HUES48 (cell line): ENCODE results near the gene AHDC1.

Source experiments
- H3K27ac ChIP-seq: one replicate; pipeline ENCODE4 v1.7.0; 2013; ENCODE audit warnings: low read depth, low read length, inconsistent platforms
- H3K27me3 ChIP-seq: 2 replicates; pipeline ENCODE4 v1.6.1; 2013; ENCODE audit warnings: mild to moderate bottlenecking, low read length; ENCODE audit not compliant: control insufficient read depth, insufficient read depth
- H3K36me3 ChIP-seq: 2 replicates; pipeline ENCODE4 v1.6.1; 2013; ENCODE audit warnings: low read length; ENCODE audit not compliant: control insufficient read depth, insufficient read depth
- H3K4me1 ChIP-seq: 2 replicates; pipeline ENCODE4 v1.6.1; 2013; ENCODE audit warnings: mild to moderate bottlenecking, low read length; ENCODE audit not compliant: control insufficient read depth, insufficient read depth
- H3K4me3 ChIP-seq: 2 replicates; pipeline ENCODE4 v1.5.1; 2013; ENCODE audit warnings: mild to moderate bottlenecking, low read depth, low read length
- H3K9ac ChIP-seq: 2 replicates; pipeline ENCODE4 v1.6.1; 2013; ENCODE audit warnings: mild to moderate bottlenecking, low read depth, low read length, moderate library complexity
- H3K9me3 ChIP-seq: 2 replicates; pipeline ENCODE4 v1.6.1; 2013; ENCODE audit warnings: low read length; ENCODE audit not compliant: control insufficient read depth, insufficient read depth

Gene AHDC1

DNA sequence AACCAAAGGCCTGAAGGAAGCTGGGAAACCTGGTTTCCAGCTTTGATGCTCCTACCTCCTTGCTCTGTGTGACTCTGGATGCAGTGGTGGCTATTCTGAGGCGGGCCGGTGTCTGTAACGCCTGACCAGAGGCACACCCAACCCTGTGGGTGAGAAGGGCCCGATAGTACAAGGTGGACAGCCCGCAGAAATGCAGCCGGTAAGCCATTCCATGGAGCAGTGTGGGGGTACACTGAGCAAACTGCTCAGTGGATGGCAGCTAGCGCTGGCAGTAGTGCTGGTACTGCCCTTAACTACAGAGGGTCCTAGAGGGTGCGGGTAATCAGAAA is 36.0 kb downstream of the AHDC1 start:
- peak overlapping the region; percentile 2 for H3K27ac ChIP-seq
- no peaks in the 10 kb centered on the region for H3K27me3 ChIP-seq
- no peaks in the 10 kb centered on the region for H3K9me3 ChIP-seq
- H3K4me3 ChIP-seq, result peak overlapping the region; percentile 27
- H3K36me3 ChIP-seq, result no peaks in the 10 kb centered on the region
- peaks cover 71% of the 10 kb centered on the region for H3K4me1 ChIP-seq
- no peak overlapping the region for H3K9ac ChIP-seq

DNA sequence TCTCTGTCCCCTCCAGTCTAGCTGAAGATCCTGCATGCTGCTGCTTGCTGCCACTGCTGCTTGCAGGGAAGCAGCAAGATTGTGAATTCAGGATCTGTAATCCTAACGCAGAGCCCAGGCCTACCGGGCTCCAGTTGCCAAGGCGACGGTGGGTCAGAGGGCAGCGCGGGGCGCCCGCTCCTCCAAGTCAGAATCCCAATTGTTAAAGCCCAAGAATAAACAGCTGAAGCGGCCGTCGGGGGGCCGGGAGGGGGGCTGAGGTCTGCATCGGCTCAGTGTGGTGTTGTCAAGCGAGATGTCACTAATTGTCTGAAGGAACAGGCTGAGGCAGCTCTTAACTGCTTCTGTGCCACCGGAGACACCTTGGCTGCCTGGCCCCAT is 36.8 kb downstream of the AHDC1 start:
- peaks cover 70% of the 10 kb centered on the region for H3K4me1 ChIP-seq
- no peaks in the 10 kb centered on the region for H3K36me3 ChIP-seq
- no peaks in the 10 kb centered on the region for H3K27me3 ChIP-seq
- H3K4me3 ChIP-seq, result no peak overlapping the region
- H3K9me3 ChIP-seq, result no peaks in the 10 kb centered on the region
- H3K27ac ChIP-seq, result peak overlapping the region; percentile 42
- H3K9ac ChIP-seq, result no peak overlapping the region

DNA sequence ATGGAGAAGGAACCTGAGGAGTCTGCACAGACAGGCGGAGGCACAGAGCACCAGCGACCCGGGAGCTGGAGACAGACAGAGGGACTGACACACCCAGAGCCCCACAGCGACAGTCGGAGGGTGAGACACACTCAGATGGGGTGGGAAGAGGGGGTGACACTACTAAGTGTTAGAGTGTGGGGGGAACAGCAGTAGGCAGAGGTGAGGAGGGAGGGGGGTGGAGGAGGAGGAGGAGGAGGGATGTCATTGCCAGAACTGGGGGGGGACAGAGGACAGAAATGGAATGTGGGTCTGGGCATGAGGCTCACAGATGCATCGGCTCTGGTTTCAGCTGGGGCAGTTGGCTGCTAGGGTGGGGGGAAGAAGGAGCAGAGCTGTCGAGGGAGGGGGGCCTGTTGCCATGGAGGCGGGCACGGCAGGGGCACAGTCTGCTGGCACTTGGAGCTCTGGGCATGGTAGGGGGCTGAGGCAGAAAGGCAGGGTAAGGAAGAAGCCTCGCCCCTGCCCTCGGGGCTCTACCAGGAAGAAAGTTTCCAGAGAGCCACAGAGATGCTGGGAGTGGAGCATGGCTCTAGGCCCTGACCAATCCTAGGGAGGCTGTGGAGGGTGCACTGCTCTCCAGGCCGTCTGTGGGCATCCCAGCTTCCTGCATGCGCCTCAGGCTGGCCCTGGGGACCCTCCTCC is 37.3 kb downstream of the AHDC1 start:
- Histone ChIP-seq H3K9me3 (no peaks in the 10 kb centered on the region), H3K4me1 (peaks cover 70% of the 10 kb centered on the region), H3K27ac (peak overlapping the region; percentile 42), H3K36me3 (no peaks in the 10 kb centered on the region), H3K9ac (no peak overlapping the region), H3K27me3 (no peaks in the 10 kb centered on the region), H3K4me3 (no peak overlapping the region)

DNA sequence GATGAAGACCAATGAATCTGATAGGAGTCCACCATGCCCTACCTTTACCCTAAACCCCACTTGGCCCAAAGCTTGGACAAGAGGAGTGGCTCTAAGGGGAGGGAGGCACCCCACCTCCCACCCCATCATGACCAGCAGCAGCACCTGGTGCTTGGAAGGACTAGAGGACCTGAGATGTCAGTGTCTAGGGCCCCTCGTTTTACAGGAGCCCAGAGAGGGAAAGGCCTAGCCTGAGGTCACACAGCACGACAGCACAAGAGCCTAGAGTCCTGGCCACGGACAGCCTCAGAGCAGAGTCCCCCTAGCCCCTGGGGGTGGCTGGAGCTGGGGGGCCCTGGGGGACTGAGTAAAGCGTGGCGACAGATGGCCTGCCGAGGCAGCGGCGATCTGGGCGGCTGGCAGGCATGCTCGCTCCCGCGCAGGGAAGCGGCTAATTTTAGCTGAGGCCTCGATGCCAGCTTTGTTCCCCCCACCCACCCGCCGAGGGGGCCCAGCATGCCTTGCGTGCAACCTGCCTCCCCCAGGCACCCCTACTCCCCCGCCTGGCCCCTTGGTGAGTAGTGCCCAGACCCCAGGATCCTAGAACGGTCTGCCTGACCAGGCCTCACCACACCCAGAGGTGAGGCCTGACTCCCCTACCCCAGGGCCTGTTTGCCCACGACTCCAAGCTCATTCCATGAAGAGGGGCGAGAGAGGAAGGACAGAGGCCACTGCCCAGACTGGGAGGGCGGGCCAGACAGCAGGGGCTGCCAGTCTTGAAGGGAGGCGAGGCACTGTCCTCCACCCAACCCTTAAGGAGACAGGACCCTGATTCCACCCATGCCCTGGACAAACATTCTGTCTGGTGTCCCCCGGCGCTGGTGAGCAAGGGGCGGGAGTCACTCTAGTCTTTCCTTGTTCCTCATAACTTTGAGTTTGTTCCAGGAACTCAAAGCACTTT is 39.0 kb downstream of the AHDC1 start:
- Histone ChIP-seq H3K9me3 (no peaks in the 10 kb centered on the region), H3K27ac (no peak overlapping the region), H3K4me1 (peaks cover 59% of the 10 kb centered on the region), H3K27me3 (no peaks in the 10 kb centered on the region), H3K36me3 (no peaks in the 10 kb centered on the region), H3K9ac (no peak overlapping the region), H3K4me3 (no peak overlapping the region)

DNA sequence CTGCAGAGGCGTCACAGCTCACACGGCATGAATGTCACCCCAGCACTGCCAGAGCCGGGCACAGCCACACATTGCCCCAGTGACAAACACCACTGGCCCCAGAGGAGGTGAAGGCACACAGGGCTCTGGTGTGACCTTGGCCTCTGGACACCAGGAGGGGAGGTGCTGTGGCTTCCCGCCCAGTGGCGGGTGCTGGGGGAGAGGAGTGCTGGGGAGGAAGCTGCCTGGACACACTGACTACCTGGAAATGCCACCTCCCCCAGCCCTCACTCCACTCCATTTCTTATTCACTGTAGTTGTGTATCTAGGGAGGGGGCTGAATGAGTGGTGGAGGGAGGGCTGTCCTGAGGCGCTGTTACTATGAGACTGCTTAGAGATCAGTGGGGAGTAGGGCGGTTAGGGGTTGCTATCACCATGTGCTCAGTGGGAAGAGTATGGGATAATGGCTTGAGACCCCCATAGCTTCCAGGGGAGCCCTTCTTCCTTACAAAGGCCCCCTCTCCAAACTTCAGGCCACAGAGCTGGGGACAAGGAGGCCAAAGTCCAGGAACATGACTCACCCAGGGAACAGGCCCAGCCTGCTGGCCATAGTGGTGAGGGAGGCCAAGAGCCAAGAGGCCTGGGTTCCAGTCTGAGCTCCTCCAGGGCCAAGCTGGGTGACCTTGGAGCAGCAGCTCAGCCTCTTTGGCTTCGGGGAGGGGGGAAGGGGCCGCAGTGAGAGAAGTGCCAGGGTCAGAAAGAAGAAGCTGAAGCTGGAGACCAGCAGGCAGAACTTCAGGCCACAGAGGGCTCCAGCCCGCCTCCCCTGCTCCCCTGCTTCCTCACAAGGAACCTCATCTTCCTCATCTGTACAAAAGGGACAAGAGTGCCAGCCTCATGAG is 40.1 kb downstream of the AHDC1 start:
- Histone ChIP-seq H3K4me1 (peaks cover 49% of the 10 kb centered on the region), H3K27ac (peak overlapping the region; percentile 59), H3K4me3 (no peak overlapping the region), H3K27me3 (no peaks in the 10 kb centered on the region), H3K36me3 (no peaks in the 10 kb centered on the region), H3K9ac (no peak overlapping the region), H3K9me3 (no peaks in the 10 kb centered on the region)

DNA sequence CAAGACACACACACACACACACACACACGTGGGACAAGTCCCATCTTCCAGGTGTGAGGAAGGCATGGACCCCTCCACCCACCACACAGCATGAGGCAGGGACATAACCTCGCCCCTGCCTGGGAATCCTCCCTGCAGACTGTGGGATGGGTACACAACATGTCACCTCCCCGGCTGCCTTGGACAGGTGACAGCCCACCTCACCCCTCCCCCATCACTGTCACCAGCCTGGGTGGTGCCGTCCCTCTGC is 40.7 kb downstream of the AHDC1 start:
- H3K27me3 ChIP-seq, result no peaks in the 10 kb centered on the region
- H3K27ac ChIP-seq, result peak overlapping the region; percentile 59
- H3K4me1 ChIP-seq, result peaks cover 54% of the 10 kb centered on the region
- H3K4me3 ChIP-seq, result no peak overlapping the region
- no peaks in the 10 kb centered on the region for H3K9me3 ChIP-seq
- H3K36me3 ChIP-seq, result no peaks in the 10 kb centered on the region
- H3K9ac ChIP-seq, result no peak overlapping the region

DNA sequence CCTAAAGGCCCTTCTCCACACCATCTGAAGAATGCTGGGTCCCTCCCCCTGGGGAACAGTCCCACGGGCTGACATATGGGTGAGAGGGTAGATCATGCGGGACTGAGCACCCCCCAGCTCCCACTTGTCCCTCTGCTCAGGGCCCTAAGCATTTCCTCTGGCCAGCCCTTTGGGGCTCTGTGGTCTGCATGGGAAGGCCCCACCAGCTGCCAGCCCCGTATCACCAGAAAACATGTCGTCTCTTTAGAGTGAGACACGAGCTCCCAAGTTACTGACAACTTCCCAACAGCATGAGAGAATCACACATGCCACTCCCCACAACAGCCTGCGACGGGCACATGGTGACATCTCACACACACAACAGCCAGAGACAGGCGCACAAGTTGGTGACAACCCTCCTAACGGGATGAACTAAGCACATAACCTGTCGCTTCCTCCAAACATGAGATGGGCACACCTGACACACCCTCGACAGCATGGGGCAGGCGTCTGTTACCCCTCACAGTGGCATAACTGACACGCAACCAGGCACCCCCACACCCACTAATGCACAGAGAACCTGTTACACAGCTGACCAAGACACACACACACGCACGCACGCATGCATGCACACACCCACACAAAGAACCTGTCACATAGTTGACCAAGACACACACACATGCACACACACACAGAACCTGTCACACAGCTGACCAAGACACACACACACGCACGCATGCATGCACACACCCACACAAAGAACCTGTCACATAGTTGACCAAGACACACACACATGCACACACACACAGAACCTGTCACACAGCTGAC is 41.2 kb downstream of the AHDC1 start:
- H3K9ac ChIP-seq, result no peak overlapping the region
- H3K9me3 ChIP-seq, result no peaks in the 10 kb centered on the region
- no peaks in the 10 kb centered on the region for H3K36me3 ChIP-seq
- H3K27ac ChIP-seq, result peak overlapping the region; percentile 21
- no peak overlapping the region for H3K4me3 ChIP-seq
- no peaks in the 10 kb centered on the region for H3K27me3 ChIP-seq
- peaks cover 53% of the 10 kb centered on the region for H3K4me1 ChIP-seq

DNA sequence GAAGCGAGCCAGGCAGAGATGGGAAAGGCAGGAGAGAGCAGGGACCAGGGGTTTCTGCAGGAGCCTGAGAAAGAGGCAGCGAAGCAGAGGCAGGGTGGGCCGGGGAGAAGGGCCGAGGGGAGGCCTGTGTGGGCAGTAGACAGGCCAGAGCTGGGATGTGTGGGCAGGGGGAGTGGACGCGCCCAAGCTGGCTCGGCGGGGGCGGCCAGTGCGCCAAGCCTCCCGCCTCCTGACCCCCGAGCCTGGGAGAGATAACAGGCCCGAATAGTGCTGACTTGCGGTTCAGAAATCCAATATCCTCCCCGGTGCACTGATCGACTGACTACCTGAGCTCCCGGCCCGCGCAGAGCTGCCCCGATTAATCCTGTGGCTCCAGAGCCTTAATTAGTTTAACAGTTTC is 41.9 kb downstream of the AHDC1 start:
- no peaks in the 10 kb centered on the region for H3K27me3 ChIP-seq
- peak overlapping the region; percentile 21 for H3K27ac ChIP-seq

DNA sequence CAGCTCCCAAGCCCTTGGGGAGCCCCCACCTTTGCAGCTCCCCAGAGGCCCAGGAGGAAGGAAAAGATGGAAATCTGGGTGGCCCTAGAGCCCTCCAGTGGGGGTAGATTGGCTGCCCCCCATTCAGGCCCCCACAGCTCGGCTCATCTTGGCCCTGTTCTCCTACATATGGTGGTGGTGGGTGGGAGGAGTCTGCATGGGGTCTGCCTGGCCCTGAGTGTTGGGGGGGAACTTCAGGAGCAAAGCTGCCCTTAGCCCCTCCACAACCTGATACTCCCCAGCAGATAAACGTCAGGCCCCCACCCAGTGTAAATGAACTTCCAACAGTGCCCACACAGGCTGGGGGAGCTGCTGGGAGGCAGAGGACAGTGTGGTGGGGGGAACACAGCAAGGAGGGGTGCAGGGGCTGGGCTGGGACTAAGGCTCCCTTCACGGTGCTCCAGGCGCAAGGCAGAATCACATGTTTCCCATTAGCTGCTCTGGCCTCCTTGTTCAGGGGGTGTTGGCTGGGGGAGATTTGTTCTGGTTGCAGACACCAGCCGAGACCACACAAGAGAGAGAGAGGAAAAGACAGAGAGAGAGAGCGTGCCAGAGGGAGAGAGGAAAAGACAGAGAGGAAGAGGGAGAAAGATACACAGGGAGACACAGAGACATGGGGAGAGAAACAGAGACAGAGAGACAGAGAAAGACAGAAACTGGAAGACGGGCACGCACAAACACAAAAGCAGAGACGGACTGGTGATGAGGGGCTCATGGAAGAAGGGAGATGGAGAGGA is 42.6 kb downstream of the AHDC1 start:
- Histone ChIP-seq H3K4me1 (peaks cover 48% of the 10 kb centered on the region), H3K9me3 (no peaks in the 10 kb centered on the region), H3K36me3 (no peaks in the 10 kb centered on the region), H3K9ac (0 out of 2 replicates have a peak overlapping the region, but pooled peaks have one; percentile 17), H3K27me3 (no peaks in the 10 kb centered on the region), H3K4me3 (no peak overlapping the region), H3K27ac (no peak overlapping the region)

More for the DNA sequence above, 41.9 kb downstream of the AHDC1 start:
- Histone ChIP-seq H3K36me3 (no peaks in the 10 kb centered on the region), H3K4me1 (peaks cover 50% of the 10 kb centered on the region), H3K4me3 (no peak overlapping the region), H3K9ac (0 out of 2 replicates have a peak overlapping the region, but pooled peaks have one; percentile 17), H3K9me3 (no peaks in the 10 kb centered on the region)
